Central memory CD4-positive, alpha-beta T cell (primary cell): ENCODE data around the gene ATF7.

Source experiments
- DNase-seq: peaks from one replicate; pipeline ENCODE4 v3.0.0; 2022

Gene ATF7

GRCh38 chr12:53516758-53517455 lies 109.3 kb downstream of the ATF7 start:
- DNase-seq = no peak

GRCh38 chr12:53515291-53515680 lies 110.9 kb downstream of the ATF7 start:
- DNase-seq = no peak

GRCh38 chr12:53514628-53515290 lies 111.4 kb downstream of the ATF7 start:
- no peak for DNase-seq

GRCh38 chr12:53513712-53514410 lies 112.3 kb downstream of the ATF7 start:
- DNase-seq = no peak

DNA sequence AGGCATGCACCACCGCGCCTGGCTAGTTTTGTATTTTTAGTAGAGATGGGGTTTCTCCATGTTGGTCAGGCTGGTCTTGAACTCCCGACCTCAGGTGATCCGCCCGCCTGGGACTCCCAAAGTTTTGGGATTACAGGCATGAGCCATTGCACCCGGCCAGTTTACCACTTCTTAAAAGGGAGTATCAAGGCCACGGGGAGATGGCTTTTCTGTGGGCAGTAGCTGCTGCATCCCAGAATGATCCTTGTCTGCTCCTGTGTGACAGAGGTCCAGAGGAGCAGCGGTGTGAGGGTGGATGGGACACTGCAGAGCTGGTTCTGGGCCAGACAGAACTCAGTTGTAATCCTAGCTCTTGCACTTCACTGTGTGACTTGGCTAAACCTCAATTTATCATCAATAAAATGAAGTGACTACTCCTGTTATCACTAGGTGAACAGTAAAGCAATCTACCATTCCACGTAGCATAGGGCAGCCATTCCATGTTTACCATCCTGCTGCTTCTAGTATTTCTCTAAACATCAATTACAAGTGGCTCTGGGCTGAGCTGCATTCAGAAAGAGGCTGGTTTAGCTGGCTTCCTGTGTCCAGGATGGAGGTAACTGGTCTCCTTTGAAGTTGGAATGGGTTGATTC lies 115.9 kb downstream of the ATF7 start:
- DNase-seq = no peak

DNA sequence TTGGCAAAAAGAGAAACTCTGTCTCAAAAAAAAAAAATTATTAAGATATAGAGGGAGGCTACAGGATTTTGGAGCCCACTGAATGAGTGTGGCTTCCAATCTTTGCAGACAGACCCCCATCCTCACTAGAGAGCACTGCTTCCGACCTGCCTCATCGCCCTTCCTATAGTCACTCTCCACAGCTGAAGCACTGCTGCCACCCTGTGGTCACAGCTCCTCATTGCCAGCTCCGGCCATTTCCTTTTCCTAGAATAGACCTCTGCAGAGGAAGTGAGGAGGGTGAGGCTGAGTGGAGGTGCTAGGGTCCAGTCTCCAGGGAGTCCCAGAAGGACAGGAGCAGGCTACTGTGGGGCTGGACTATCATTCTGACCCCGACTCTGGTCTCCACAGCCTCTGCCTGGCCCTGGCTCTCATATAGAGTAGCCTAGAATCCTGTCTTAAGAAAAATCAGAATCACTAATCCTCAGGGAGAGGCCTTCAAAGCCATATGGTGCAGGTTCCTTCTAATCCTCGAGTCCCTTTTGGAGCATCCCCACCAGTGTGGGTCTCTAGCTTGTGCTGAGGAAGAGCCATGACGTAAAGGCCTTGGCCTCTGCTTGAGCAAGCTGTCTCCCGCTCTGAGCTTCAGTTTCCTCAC lies 117.5 kb downstream of the ATF7 start:
- peak; percentile 67 for DNase-seq

GRCh38 chr12:53507603-53507885 lies 118.6 kb downstream of the ATF7 start:
- no peak for DNase-seq

DNA sequence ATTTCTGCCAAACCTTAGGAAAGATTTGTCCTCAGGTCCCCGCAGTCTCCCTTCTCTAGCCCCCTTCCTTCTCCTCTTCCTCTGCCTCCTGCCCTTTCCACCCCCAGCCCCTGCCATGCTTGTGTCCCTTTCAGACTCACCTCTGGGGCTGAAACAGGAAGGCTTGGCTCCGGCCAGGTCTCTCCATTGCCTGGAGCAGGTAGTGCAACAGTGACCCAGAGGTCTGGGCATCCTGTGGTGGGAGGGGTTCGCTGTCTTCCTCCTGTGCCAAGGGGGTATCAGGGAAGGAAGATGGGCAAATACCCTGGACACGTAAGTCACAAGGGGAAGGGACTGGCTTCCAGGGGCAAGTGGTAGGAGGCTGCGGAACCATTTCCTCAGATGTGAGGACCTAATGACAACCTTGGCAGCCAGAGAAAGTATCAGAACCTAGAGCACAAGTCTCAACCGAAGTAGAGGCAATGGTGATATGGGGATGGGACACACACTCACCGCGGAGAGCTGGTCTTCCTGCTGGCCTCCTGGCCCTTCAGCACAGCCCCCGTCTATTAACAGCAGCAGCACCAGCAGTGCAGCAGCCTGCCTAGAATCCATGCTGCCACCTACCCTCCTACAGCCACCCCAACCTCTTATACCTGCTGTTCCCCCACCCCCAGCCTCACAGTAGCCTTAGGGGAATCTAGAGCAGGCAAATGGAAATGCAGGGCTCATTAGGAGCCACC lies 119.1 kb downstream of the ATF7 start, which contains the start of gene NPFF:
Gene NPFF (minus strand): TSS at position 604 of the 722 bp plus-strand sequence. CDS start 10 bp downstream, at position 594.
- no peak for DNase-seq

- DNase-seq = no peak
These were observed 119.8 kb downstream of the ATF7 start for GRCh38 chr12:53506450-53506785.

- no peak for DNase-seq
These were observed 120.4 kb downstream of the ATF7 start for GRCh38 chr12:53505555-53506449.

- no peak for DNase-seq
These were observed 121.1 kb downstream of the ATF7 start for GRCh38 chr12:53505086-53505485.

- no peak for DNase-seq
These were observed 121.9 kb downstream of the ATF7 start for GRCh38 chr12:53504004-53504920.

- no peak for DNase-seq
These were observed 123.0 kb downstream of the ATF7 start for GRCh38 chr12:53502983-53503728.

GRCh38 chr12:53502331-53502730 lies 123.9 kb downstream of the ATF7 start:
- no peak for DNase-seq

DNA sequence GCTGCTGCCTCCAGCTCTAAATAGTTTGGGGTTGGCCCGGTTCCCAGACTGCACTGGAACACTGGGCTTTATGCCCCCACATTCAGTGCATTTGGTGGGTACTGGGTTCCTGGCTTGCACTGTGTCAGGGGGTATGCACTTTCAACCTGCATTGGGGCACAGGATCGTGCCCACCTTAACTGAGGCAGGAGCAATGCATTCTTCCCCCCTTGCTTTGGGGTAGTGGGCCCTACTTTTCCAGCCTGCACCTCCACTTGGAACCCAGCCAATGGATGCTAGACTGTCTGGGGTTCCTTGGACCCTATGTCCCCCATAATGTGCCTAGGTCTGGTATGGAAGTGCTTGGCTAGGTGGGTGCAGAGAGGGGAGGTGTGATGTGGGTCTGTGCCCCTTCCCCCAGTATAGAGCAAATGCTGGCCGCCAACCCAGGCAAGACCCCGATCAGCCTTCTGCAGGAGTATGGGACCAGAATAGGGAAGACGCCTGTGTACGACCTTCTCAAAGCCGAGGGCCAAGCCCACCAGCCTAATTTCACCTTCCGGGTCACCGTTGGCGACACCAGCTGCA lies 124.5 kb downstream of the ATF7 start:
- DNase-seq = no peak

DNA sequence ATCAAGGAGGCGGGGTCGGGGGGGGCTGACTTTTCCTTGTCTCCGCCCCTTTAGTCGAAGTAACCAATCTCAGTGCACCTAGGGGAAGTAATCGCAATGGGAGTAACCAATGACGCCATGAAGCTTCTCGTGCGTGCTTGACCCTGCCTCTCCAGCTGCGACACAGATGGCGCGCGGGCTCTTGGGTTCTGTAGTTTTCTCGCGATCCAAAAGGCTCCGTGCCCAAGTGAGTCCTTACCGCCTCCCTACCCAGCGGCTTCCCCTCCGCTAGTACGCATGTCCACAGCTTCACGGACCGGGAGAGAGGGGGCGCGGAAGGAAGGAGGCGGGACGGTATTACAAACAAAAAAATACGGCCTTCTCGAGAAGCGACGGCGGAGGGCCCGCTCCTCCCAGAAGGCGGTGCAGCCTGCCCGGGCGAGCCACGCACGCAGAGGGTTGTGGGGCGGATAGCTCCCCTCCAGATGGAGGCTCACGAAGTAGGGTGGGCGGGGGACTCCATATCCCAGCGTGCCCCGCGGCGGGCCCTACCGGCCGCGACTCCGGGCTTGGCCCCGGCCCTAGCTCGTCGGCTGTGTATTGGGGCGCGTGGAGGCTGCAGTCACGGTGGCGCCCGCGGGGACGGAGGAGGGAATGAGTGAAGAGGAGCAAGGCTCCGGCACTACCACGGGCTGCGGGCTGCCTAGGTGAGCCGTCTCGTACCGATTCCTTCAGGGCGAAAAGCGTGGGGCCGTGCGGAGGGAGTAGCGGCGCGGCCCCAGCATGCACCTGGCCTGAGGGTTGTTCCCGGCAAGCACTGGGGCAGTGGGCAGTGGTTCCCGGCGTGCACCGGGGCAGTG lies 125.2 kb downstream of the ATF7 start, which contains the start of gene TARBP2:
Gene TARBP2 (plus strand): TSS at position 508 of the 839 bp plus-strand sequence. CDS start 126 bp downstream, at position 634.
- DNase-seq = peak; percentile 99

DNA sequence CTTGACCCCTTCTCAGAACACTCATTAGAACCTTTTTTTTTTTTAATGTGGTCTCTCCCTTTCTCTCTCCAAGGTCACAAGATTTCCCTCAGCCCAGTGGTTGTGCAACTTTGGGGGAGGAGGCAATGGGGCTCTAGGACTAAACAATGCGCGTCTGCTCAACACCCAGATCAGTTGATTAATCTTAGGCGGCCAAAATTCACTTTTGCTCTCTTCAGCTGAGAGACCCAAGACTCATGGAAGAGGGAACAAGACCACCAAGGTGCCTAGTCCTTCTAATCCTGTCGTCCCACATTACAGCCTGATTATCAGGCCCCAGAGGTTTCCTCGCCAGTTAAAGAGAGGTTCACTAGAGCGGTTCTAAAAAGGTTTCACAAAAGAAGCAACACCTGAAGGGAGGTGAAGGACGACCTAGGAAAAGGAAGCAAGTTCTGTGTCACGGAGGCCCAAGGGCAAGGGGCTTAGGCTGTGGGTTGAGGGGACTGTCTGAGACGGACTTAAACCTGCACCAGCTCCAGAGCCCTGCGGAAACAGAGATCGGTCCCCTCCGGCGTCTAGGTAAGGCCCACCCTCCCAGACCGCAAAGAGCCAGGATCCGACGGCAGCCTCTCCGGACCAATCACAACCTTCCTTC lies 125.9 kb downstream of the ATF7 start:
- DNase-seq = no peak
